ENCODE measurements around the gene SLC35D1.
"Not testable (repeated sequence)": the region's sequence is repeated elsewhere in the genome, so short reads cannot be mapped to it uniquely, and the experiment has no call there.

SLC35D1 gene

DNA sequence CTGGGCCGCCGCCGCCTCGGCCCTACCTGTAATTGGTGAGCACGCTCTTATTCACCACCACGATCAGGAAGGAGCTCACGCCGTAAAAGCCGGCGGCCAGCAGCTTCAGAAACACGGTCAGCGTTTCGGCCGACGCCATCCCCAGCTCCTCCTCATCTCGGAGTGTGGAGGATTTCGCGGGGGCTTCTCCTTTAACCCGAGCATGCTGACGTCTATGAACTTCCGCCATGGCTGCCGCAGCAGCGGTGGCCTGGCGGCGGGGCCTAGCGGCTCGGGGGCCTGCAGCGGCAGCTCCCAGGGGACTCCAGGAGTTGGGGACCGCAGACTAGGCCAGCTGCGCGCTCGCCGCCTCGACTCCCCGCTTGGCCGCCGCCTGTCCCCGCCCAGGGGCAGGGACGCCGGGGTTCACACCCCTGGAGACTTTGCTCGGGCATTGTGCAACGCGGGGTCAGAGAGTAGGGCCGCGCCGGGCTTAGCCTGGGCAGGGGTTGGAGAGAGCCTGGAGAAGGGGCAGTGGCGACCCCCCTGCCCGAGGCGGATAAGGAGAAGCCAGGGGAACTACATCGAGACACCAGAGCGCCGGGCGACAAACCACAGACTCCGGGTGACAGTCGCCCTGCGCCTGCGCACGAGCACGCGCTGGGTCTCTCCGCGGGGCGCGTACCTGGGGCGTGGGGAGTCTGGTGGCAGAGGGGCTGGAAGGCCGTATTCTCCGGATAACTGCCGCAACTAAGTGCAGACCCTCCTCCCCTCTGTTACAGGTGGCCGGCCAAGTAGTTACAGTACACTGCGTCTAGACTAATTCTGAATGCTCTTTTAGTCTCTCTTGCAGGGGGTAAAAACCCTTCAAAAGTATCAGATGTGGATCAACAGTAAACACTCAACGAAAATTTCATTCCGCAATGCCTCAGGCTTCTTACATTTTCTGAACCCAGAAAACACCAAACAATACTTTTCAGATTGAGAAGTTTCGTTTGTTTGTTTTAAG, at the start of gene SLC35D1:
Gene SLC35D1, minus strand, starts transcription at position 364 of the 988 bp plus-strand sequence. Its CDS starts 135 bp downstream, at position 229.
- DNase-seq, result peak; percentile 46 to 79

DNA sequence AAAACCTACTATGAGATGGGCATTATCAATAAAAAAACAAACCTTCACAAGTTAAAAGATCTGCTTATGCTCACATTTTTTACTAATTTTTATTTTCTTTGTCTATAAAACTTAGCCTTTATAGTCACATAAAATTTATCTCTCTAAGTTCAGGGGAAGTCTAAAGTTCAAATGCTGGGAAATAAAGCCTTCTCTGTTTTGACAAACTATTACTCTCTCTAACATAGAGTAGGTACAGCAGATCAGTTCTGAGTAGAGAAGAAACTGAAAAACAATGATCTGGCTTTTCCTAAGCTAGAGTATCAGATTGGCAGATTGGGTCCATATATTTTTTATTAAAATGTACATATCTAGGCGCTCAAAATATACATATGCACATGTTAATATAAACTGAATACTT, 49.6 kb upstream of the SLC35D1 start:
- no peak for DNase-seq

DNA sequence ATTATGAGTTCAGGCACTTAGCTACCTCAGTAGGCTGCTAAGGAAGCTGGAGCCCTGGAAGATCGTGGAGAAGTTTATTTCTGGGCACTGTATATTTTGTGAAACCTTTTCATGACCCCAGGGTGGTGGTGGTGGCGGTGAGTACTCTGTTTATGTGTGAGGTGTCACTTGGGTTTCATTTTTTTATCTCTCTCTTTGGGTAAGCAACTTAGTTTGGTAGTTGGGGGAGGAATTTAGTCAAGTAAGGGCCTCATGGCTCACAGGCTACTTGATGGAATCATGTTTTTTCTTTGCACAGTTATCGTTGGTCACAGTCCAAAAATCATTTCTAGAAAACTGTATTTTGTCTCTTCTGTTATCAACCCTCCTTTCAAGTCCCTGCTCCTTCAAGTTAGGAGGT, 46.9 kb upstream of the SLC35D1 start:
- no peak for DNase-seq

DNA sequence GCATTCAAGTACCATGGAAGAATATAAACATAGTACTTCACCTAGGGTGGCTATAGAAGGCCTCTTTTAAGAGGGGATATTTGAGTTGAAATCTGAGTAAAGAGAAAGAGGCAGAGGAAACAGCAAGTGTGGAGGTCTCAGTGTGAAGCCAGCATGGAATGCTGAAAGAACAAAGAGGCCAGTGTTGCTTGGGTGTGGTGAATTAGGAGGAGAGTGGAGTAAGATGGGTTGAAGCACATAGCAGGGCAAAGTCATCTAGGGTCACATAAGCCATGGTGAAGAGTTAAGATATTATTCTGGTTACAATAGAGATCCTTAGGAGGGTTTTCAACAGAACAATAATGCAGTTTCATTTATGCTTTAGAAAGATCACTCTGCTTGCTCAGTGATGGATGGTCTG, 43.4 kb upstream of the SLC35D1 start:
- no peak for DNase-seq

DNA sequence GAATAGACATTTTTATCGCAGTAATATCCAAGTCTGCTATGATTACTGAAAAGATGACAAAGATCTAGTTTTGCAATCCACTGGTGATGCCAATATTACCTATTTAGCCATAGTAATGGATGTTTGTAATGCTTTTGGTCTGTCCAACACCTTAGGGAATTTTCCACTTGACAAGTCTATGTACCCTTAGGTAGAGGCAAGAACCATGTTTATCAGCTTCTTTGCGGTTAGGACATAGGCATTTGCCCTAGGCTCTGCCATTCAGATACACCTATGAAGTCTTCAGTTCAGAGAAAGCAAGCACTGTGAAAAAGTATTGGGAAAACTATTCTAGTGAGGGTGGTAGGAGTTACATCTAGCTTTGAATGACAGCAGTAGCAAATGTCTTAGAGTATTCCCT, 40.2 kb upstream of the SLC35D1 start:
- DNase-seq, result no peak

DNA sequence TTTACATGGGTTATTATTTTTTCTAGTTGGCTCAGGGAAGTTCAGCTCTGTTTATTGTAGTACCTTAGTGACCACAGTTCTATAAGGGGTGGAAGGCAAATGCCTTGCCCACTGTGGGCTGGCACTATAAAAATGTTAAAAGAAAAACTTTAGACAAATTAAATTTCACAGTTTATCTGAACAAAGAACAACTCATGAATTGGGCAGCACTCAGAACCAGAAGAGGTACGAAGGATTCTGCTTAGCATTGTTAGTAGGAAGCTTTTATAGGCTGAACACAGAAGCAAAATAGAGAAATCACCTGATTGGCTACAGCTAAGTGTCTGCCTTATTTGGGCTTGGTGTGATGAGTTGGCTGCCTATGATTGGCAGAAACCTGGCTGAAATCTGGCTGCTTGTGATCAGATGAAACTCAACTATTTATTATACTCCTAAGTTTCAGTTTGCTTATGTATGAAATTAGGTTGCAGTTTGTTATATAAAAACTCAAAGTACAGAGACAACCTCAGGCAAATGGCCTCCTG, 35.8 kb upstream of the SLC35D1 start:
- DNase-seq, result no peak

DNA sequence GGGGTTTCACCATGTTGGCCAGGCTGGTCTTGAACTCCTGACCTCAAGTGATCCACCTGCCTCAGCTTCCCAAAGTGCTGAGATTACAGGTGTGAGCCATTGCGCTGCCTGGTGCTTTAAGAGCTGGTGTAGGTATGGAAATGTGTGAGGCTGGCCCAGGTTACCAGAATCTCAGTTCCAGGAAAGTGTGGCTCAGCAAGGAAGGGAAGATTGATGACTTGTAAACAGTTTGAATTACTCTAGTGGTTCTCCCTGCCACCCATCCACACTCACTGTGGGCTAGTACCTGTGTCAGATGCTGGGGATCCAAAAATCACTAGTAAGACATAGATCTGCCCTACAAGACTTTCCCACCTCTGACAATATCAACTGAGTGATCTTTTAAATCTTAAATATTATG, 34.5 kb upstream of the SLC35D1 start:
- DNase-seq, result no peak

DNA sequence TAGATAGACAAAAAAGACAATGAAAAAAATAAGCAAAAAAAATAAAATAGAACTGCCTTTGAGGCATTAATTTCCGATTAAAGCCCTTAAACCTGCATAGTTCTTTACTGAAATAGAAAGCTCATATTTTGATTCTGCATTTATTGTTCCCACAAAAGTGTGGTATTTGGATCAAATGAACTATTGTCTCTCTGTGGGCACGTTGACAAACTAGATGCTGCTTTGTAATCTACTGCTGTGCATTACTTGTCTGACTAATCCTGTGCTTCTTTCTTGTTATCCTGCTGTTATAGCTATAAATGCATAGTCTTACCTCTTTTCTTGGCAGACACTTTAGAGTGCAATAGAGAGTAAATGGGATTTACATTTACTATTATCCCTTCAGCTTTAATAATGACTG, 31.4 kb upstream of the SLC35D1 start:
- DNase-seq, result no peak

DNA sequence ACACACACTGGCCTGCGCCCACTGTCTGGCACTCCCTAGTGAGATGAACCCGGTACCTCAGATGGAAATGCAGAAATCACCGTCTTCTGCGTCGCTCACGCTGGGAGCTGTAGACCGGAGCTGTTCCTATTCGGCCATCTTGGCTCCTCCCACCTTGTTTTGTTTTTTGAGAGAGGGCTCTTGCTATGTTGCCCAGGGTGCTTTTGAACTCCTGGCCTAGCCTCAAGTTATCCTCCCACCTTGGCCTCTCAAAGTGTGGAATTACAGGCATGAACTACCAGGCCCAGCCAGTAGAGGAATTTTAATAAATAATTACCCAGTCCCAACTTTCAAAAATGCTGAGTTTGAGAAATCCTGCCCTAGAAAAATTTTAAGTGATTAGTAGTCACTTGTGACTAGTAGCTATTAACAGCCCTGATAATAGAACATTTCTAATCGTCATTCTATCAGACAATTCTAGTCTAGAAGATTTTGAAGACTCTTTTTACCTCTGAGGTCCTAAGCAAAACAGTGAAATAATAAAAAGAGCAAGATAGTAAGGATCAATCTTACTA, 30.9 kb upstream of the SLC35D1 start:
- no peak for DNase-seq

DNA sequence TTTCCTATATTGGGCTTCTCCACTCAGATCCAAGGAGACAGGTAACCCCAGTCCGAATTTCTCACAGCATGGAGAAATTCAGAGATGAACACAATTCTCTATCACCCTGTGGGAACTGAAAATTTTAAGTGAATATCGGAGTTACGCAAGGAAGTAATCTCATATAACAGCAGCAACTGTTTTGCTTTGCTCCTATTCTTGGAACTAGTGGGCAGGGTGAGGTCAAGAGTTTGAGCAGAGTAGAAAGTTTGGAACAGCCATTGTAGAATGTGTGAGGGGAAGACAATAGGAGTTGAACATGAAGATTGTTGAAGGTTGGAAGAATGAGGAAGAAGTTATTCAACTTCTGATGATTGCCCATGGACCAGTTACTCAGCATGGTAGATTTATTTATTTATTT, 24.3 kb upstream of the SLC35D1 start:
- no peak for DNase-seq

DNA sequence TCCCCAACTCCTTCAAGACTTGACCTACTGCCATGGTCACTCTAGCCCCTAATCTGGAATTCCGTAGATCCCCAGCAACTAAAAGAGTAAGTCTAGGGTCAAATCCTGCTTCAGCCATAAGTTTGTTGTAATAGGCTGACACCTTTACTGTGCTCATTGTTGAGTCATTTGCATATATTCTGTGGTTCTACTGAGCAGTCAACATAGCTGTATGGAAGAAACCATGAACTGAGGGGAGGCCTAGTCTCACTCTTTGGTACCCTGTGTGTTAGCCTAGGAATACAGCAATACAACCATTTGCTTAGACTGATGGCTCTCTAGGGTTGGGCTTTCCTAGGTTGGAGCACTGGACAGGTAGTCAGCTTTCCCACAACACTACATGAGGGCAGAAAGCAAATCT, 23.6 kb upstream of the SLC35D1 start:
- DNase-seq, result no peak

DNA sequence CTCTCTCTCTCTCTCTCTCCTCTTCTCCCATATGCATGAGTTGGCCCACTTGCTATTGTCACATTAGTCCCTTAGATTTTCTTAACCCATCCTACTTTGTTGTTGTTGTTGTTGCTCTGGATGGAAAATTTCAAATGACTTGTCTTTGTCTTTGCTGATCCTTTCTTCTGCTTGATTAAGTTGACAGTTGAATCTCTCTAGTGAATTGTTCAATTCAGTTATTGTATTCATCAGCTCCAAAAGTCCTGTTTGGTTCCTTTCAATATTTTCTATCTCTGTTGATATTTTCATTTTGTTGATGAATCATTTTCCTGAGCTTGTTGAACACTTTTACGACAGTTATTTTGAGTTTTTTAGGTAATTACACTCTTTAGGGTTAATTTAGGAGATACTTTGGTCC, 18.8 kb upstream of the SLC35D1 start:
- no peak for DNase-seq

DNA sequence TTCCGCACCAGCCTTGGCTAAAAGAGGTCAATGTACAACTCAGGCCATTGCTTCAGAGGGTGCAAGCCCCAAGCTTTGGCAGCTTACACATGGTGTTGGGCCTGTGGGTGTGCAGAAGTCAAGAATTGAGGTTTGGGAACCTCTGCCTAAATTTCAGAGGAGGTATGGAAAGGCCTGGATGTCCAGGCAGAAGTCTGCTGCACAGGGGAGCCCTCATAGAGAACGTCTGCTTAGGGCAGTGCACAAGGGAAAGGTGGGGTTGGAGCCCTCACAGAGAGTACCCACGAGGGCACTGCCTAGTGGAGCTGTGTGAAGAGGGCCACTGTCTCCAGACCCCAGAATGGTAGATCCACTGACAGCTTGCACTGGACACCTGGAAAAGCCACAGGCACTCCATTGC, 13.7 kb upstream of the SLC35D1 start:
- DNase-seq, result not testable (repeated sequence)

DNA sequence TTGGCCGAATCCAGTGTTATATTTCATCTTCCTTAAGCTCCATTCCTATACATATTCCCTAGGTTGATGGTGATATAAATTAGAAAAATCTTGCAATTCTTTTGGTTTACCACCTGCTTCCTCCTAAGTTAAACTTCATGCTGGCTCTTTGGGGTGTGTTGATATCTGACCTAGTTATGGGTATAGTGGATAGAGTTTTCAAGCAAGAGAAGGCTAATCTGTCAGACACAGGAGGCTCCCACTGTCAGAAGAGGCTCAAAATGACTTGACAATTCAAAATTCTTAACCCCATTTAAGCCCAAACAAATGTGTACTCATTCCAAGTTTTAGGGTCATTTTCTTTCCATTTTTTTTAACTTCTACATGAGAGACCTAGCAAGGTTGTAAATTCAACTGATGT, 8.5 kb upstream of the SLC35D1 start:
- no peak for DNase-seq

DNA sequence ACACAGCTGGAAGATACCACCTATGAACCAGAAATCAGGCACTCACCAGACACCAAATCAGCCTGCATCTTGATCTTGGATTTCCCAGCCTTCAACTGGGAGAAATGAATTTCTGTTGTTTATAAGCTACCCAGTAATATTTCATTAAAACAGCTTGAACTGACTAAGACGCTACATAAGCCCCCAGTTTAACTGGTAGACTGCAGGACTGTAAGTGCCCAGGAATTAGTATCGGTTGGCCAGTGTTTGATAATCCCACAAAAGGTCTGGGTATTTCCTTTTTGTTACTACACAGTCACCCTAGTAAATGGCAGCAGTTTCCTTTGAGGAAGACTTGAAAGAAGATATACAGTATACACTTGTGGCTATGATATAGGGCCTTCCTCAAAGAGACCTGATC, 7.3 kb upstream of the SLC35D1 start:
- DNase-seq, result no peak

DNA sequence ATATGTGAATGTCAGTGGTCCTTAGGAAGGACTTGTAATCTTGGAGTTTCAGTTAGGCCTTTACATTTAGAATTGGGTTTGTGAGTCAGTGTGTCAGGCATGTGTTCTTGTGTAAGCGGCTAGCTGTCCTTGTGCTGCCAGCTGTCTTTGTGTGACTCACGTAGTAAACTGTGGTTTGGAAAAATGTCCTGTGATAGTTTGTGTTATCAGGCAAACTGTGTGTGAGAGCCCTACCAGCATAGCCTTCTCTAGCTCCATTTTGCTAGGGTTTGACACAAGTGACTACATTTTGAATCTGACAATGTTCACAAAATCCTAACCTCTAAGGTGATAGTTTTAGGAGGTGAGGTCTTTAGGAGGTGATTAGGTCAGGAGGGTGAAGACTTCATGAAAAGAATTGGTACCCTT, 6.9 kb upstream of the SLC35D1 start:
- no peak for DNase-seq

DNA sequence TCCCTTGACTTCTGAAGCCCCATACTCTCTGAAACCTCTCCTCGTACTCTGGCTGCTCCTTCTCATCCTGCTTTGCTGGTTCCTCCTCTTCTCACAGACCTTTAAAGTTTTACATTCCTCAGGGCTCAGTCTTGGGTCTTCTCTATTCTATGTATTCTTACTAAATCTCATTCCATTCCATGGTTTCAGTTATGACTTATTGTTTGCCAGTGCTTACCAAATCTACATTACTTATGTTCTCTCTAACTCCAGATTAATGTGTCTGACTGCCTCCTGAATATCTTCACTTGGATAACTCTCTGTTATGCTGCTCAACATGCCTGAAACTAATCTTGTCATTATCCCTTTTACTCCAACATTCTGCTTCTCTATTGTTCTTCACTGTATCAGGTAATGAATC, 5.4 kb upstream of the SLC35D1 start:
- DNase-seq, result no peak

DNA sequence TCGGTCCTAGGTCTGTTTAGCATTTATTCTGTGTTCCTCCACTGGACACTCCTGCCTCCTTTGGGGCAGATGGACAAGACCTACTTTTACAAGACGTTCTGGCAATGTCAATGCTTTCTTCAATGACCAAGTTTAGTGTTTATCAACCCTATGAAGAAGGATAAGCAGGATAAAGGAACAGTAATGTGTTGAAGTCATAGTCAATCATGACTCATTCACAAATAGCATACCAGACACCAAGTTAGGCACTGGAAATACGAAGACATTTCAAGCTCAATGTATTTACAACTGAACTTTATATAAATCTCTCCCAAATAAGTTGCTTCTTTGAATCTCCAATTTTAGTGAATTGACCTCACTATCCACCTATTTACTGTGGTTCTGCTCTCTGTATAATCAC, 4.8 kb upstream of the SLC35D1 start:
- DNase-seq, result no peak

DNA sequence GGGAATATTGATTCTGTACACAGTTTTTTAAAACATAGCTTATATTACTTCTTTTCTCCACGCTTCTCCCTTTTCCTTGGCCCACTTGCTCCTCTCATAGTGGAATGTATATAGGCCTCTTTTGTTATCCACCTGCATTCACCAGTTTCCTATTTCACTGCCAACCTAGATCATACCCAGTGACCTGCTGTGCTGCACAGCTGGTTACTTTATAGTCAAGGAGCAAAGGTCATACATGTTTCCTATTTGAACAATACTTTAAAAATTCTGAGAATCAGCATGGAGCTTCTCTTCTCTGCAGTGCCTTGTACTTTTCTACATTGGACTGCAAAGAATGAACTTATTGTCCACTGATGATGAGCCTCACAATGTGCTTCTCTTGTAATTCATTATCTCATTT, 4.3 kb upstream of the SLC35D1 start:
- no peak for DNase-seq

DNA sequence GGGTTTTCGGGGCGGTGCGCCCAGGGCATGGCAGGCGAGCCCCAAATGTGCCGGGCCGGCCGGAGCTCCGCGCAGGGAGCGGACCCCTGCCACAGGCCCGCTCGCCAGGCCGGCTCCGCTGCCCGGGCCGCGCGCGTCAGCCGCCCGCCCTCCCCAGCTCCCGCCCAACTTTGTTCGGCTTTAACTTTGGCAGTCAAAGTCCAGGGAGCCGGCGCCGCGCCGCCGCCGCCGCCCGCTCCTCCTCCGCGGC, 488 bp downstream of the SLC35D1 start:
- DNase-seq, result no peak

DNA sequence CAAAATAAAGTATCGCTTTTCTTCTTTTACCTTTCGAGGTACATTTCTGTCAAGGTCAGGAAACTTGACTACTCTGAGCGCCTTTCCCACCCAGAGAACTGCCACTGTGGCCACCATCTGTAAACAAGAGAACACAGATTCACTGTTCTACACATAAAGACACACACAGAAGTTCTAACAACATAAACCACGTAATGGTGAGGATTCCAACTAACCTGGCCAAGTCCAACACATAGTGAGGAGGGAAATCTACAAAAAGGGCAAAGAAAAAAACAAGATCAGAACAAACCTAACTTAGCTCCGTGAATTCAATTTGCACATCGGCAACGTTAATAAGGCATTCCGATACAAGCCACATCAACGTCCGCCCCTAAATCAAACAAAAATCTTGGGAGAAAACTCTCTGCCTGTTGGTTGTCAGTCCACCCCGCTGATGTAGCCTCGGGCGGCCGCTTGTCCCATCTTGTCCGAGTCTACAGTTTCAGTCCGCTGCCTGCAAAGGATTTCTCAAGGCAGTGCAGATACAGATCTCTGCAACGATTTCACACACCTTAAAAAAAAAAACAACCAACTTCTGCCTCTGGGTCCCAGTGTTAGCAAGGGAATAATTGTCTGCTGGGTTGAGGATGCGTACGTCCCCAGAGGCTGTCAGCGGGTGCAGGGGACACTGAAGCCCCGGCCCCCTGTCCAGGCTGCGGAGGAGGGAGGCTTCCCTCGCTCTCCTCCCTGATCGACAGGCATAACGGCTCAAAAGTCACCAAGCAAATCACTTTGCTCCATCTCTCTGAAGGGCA, 1.0 kb downstream of the SLC35D1 start:
- DNase-seq, result no peak

DNA sequence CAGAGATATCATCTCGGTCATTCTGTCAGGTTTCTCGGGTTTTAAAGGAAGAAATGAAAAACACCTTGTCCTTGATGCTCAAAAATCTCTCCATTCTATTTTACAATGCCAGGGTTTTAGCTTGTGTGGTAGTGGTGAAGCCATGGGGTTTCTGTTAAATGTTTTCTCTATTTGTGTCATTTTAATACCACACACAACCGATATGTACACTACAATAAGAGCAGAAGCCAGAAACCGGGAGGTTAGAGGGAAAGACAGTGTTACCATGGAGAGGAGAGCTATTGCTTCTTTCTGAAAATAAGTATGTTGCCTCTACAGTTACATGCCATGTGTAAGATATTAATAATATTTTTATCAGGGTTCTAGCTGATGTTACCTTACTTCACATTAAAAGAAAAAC, 2.8 kb downstream of the SLC35D1 start:
- DNase-seq, result no peak

DNA sequence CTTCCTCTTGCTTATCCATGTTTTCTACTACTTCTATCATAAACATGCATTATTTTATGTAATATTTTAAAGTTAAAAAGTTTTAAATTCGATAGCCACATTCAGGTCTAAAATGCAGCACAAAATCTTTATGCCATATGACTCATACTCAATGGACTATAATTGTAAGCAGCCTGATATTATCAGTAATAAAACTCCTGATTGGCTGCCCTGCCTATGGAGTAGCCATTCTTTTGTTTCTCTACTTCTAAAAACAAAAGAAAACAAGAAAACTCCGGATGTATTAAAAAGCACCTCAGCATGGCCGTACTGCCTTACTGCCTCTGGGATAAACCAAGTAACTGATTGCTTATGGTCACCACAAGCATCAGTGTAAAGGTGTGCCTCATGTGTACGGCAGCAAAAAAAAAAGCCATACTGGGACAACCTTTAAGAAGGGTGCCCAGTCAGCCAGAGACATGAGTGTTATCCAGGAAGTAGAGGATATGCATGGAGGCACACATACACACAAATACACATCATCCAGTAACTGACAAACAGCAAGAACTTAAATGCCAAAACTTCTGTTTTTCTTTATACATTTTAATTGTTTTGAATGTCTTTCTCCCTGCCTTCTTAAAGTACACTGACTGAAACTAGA, 9.2 kb downstream of the SLC35D1 start:
- no peak for DNase-seq
